GM21515 (cell line): Measurements from ENCODE around the gene CMTM1.

Experiments
- ATAC-seq: cut with Tn5 transposase; IDR thresholded peaks from one replicate; pipeline ENCODE4 v1.9.1; 2021; ENCODE audit not compliant: unreplicated experiment

CMTM1 gene

DNA sequence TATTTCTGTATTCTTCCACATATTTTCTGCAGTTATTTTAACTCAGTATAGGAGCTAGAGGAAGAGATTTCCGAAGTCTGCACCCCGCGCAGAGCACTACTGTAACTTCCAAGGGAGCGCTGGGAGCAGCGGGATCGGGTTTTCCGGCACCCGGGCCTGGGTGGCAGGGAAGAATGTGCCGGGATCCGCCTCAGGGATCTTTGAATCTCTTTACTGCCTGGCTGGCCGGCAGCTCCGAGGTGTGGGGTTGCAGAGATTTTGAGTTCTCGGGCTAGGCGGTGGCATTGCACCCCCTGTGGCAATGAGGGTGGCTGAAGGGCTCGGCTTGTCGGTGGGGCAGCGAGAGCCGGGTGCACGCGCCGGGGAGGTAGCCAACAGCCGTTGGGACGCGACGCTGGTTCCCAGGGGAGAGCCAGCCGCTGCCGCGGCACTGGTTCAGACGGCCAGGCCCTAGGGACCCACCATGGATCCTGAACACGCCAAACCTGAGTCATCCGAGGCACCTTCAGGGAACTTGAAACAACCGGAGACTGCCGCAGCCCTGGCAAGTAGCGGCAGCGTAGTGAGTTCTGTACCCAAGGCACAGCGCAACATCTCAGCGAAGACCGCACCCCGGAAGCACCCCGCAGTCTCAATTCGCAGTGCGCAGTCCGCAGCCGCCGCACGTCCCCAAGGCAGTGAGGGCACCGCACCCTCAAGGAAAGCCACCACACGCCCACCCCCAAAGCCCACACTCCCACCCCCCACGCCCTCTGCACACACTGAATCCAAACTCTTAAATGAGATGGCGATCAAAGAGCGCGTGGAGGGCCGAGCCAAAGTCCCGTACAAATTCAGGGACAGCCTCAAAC, at the start of gene CMTM1:
Gene CMTM1, plus strand, starts transcription at position 389 of the 851 bp plus-strand sequence. Its CDS starts 75 bp downstream, at position 464.
- ATAC-seq, result no peak

- no peak for ATAC-seq
Observed at GRCh38 chr16:66516509-66516807, 49.8 kb upstream of the CMTM1 start.

DNA sequence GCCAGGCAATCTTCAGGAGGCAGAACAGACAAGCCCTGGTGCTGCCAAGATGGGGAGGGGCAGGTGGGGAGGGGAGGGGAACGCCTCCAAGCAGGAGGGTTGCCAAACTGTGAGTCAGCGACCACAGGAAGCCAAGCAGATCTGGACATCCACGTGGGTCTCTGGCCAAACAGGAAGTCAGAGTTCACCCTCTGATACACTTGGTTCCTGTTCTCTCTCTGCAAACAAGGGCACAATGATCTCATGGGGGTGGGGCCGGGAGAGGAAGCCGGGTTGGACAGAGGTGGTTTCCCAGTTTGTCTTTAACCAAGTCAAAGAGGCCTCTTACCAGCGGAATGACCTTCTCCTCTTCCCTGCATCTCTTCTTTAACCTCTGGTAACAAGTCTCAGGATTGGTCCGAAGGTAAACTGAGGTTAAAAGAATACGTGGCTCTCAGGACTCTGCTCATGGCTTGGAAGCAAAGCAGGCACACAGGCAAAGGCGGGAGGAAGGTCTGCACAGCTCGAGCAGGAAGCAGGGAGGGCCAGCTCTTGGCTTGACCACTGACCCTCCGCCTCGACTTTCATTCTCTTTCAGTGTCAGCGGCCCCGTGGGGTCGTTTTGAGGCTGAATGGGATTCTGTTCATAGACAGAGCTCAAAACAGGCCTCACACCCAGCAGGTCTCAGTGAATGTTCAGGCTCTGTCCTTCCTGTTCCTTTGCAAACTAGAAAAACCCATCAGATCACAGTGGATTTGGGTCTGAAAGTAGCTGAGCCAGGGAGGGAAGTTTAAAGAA, 49.2 kb upstream of the CMTM1 start:
- ATAC-seq, result peak; percentile 96

GRCh38 chr16:66517586-66518263, 48.5 kb upstream of the CMTM1 start:
- no peak for ATAC-seq

DNA sequence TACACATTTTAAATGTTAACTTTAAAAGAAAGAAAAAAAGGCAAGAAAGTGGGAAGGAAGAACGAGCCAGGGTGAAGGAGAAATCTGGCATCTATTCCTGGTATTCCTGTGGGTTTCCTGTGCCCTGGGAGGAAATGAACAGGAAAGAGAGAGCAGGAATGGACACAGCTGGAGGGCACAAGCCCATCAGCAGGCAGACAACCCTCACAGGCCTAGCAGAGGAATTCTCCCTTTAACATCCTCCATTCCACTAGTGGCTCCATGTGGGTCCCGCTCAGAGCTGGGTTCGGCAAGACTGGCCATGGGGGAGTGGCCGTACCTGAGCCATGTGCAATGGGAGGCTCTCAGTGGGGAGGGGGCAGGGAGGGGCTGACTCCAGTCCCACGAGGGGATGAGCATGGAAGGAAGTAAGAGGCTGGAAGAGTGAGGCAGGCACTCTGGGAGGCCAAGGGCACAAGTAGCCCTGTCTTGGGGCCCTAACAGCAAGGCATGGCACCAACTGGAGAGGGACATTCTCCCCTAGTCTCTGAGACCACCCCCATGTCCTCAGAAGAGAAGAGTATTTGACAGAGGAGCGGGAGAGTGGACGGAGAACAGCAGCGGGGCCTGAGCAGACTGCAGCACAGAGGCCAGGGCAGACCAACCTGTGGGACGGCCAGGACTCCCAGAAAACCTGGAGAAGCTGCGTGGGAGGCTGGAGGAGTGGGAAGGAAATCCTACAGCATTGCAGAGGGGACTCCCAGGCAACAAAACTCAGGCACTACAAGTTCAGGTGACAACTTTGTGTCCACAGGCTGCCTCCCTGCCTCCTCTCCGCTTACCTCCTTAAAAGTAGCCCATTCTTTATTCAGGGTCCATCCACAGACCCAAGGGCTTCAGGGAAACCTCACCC, 46.5 kb upstream of the CMTM1 start:
- ATAC-seq, result no peak

- ATAC-seq, result no peak
Observed at GRCh38 chr16:66520406-66521170, 45.7 kb upstream of the CMTM1 start.

- no peak for ATAC-seq
Observed at GRCh38 chr16:66521252-66521713, 45.0 kb upstream of the CMTM1 start.

DNA sequence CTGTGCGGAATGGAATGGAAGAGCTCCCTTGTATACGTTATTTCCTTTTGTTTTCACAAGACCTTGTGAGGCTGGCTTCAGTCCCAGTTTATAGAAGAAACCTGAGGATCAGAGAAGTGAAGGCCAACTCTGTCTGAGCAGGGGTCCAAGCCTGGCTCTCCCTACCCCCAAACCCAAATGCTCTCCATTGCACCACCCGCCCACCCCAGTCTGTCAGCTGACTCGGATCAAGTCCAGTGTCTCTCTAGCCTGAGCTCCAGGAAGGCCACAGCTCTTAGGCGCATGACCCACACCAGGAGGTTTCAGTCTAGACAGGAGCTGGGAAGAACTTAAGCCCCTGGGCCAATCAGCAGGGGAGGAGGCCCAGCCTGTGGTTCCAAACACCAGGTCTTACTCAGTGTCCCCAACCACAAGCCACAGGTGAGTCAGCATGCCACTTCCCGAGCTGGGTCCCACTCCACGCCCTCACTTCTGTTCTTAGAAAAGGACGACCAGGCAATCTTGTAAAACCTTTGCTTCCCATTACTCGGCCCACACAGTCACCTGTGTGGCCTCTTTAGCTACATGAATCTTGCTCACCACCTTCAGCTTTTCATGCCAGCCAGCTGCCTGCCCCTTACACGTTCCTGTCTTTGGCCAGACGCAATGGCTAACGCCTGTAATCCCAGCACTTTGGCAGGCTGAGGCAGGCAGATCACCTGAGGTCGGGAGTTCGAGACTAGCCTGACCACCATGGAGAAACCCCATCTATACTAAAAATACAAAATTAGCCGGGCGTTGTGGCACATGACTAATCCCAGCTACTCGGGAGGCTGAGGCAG, 44.1 kb upstream of the CMTM1 start:
- ATAC-seq, result peak; percentile 60

- ATAC-seq, result no peak
Observed at GRCh38 chr16:66522816-66523590, 43.2 kb upstream of the CMTM1 start.

DNA sequence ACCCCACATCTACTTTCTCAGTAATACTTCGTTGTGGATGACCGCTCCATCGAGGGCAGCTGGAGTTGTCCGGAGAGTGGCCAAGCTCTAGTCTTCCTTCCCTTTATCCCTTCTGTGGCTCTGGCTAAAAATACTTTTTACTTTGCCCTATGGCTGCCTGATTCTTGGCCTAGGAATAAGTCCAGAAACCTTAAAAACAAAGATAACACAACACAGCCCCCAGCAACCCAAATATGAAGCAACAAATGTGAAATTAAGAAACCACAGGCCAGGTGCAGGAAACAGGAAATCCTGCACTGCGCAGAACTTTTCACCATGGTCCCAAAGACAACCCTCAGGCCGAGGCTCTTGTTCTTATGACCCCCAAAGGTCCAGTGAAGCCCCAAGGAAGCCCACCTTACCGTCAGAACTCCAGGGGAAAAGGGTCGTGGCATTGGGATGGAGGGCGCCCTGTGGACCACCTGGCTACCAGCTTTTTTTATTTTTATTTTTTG, 42.3 kb upstream of the CMTM1 start:
- ATAC-seq, result peak; percentile 50

GRCh38 chr16:66524601-66525164, 41.6 kb upstream of the CMTM1 start:
- ATAC-seq, result peak; percentile 51

DNA sequence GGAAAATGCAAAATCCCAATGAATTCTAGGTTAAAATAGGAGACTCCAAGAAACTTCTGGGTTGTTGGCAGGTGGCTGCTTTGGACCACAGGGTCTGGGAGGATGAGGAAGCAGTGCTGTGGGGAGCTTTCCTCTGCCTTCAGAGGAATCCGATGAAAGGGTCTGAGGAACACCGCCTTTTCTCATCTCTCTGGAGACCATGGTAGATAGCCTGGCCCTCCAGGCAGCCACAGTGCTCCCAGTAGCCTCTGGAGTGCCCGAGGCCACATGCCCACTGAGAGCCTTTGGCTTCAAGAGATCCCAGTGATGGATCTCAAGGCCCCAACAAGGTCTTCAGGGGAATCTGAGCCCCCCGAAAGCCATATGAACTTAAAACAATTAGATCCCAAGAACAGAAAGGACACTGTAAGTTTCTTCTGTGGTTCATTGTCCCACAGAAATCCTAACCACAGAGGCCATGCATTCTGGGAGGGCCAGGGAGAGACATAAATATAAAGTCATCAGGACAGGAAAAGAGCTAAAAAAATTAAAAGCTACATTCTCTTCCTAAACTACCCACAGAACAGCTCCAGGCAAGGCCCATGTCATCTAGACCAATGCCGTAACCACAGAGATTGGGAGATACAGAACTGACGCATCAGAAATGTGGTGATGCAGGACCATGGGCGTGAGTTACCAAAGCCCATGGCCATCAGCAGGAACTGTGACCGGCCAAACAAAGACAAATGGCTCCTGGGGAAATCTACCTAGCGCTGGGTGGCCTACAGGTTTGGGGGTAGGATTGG, 40.7 kb upstream of the CMTM1 start:
- no peak for ATAC-seq

DNA sequence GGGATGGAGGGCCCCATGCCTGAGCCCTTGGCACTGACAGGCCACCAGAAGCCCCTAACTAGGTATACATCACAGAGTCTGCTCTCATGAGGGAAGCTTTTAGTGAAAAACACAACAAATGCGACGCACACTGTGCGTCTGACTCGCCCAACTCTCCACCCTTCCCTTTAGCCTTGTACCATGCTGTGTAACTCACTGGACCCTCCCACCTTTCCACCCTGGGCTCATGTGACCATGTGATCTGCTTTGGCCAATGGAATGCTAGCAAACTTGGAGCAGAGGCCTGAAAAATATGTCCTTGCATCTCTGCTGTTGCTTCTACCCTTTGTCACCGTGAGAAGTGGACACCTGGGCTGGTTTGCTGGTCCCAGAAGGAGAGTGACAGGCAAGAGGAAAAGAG, 37.9 kb upstream of the CMTM1 start:
- ATAC-seq, result no peak

DNA sequence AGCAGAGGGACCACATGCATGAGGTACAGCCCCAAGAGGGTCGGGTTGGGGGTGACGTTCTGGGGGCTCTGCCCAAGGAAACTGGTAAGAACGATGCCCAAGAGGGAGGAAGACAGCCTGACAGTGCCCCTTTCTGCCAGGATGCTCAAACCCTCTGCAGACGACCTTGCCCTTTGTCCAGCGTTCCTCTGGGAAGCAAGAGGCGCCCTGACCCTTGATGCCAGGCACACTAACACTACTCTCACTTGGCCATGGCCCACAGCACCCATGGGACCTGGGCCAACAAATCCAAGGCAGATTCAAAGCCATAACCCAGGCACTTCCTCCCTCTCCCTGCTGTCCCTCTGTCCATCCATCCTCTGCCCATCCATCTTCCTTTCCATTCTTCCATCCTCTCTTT, 36.8 kb upstream of the CMTM1 start:
- ATAC-seq, result no peak

DNA sequence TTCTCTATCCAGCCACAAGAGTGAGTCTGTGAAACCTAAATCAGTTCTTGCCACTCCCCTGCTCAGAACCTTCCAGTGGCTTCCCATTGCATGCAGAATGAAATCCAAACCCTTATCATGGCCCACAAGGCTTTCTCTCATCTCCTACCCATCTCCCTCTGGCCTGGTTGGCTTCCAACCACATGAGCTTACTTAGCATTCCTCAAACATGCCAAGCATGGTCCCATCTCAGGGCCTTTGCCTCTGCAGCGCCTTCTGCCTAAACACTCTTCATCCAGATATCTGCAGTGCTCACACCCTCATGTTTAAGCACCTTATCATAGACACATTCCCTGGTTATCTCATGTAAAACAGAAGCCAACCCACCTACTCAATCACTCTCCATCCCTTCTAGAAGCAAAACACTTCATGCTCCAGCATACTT, 31.9 kb upstream of the CMTM1 start:
- no peak for ATAC-seq

DNA sequence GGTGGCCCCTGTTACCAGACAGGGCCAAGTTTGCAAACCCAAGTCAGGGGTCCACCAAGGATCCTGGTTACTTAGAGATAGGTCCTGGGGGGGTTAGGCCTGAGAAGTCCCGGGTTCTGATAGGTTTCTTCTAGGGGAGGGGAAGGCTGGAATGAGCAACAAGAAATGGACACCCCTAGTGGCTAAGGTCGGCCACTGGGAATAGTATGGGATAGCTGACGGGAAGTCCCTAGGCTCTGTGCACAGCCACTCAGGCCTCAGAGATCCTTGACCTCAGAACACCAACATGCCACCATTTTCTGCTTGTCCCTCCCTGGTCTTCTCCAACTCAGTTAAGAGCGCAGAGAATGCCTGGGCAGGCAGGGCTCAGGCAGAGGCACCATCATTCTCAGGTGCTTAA, 29.7 kb upstream of the CMTM1 start:
- no peak for ATAC-seq

DNA sequence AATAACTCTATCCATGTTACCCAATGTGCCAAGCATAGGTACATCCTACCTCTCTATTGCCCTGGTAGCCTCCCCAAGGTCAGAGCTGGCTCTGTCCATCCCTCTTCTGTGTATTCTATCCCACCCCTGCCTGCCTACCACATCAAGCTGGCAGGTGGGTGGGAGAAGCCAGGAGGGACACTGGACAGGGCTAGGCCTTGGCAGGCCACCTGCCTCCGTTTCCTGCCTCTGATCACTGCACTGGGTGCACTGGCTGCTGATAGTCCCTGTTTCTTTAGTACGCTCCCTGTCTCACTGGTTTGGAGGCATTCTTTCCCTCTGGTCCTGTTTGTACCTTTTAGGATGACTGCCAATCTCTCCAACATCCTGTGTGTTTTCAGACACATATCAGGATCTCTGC, 29.0 kb upstream of the CMTM1 start:
- no peak for ATAC-seq
